Endothelial cell of umbilical vein (primary cell): ENCODE data around the gene ZNF70. TPM values are rescaled to one million over a fixed set of nuclear protein-coding genes. Genes with fewer than 3 reads are reported as not detected.

Experiments
- BruUV-seq: library from RNA; stranded (reverse); fragments of 400-500 nt; replicated peaks from 2 replicates; lab custom pipeline; 2021; lab: Mats Ljungman, UMichigan
- CTCF ChIA-PET: fragments of 300-600, 350-600 bp; sonication (Branson Sonifier 250); formaldehyde crosslinking; loops from one replicate; lab custom pipeline; 2021; ENCODE audit warnings: antibody characterized with exemption, inconsistent platforms; lab: Charles Lee
- POLR2A ChIA-PET: fragments of 300-600, 350-600 bp; sonication (Branson Sonifier 250); formaldehyde crosslinking; loops from one replicate; lab custom pipeline; 2021; ENCODE audit warnings: antibody characterized with exemption, inconsistent platforms; lab: Charles Lee
- DNase-seq: peaks from one replicate; pipeline ENCODE4 v3.0.0-alpha.2; 2011; ENCODE audit warnings: low read depth, low spot score
- FAIRE-seq: peaks from 2 replicates; lab custom pipeline; 2011; peaks lifted over from hg19 to GRCh38; lab: Jason Lieb, UNC
- H2AFZ ChIP-seq: 2 replicates; pipeline ENCODE4 v1.6.0; 2012; ENCODE audit warnings: low read depth, low read length, control low read depth, inconsistent platforms
- H3K27ac ChIP-seq: 2 replicates; pipeline ENCODE4 v1.5.1; 2011; ENCODE audit warnings: low read depth, mild to moderate bottlenecking, control low read depth, low read length, moderate library complexity; ENCODE audit not compliant: insufficient read depth
- H3K27me3 ChIP-seq, 2 experiments: 2 replicates each; pipeline versions ENCODE4 v1.6.0 to v1.6.1; 2011; ENCODE audit warnings: low read length in 2 of 2, mixed read lengths in 1 of 2; ENCODE audit not compliant: control insufficient read depth in 2 of 2, insufficient read depth in 2 of 2
- H3K36me3 ChIP-seq, 2 experiments: 2 replicates in 1 of 2; 3 replicates in 1 of 2; pipeline ENCODE4 v1.5.1; 2011; ENCODE audit warnings: low read length in 2 of 2, mild to moderate bottlenecking in 1 of 2, moderate library complexity in 1 of 2; ENCODE audit not compliant: control insufficient read depth in 2 of 2, insufficient read depth in 2 of 2; ENCODE audit errors: extremely low read depth in 1 of 2
- H3K4me1 ChIP-seq: 3 replicates; pipeline ENCODE4 v1.5.1; 2011; ENCODE audit warnings: mild to moderate bottlenecking, low read length; ENCODE audit not compliant: control insufficient read depth, insufficient read depth; ENCODE audit errors: extremely low read depth
- H3K4me2 ChIP-seq: 2 replicates; pipeline ENCODE4 v1.6.1; 2011; ENCODE audit warnings: low read length, control low read depth, mixed read lengths; ENCODE audit not compliant: insufficient read depth
- H3K4me3 ChIP-seq, 3 experiments: fragments of 200-600 bp in 1 of 3; sonication (generic), shearing (Covaris generic) in 1 of 3; replicated peaks in 1 of 3; 2 replicates each; pipeline ENCODE4 v1.5.1; 2011 to 2016; ENCODE audit warnings: control low read depth in 3 of 3, low read length in 3 of 3, mild to moderate bottlenecking in 2 of 3, inconsistent platforms in 1 of 3, low read depth in 1 of 3, moderate library complexity in 1 of 3; ENCODE audit not compliant: insufficient read depth in 1 of 3
- H3K79me2 ChIP-seq: 2 replicates; pipeline ENCODE4 v1.6.0; 2012; ENCODE audit warnings: low read length, inconsistent platforms; ENCODE audit not compliant: control insufficient read depth, insufficient read depth
- H3K9ac ChIP-seq: replicated peaks from 2 replicates; pipeline ENCODE3; 2011; ENCODE audit warnings: low read length, control low read depth; ENCODE audit not compliant: insufficient read depth; ENCODE audit errors: extremely low read depth
- H3K9me1 ChIP-seq: replicated peaks from 3 replicates; pipeline ENCODE4 v1.6.0; 2011; ENCODE audit warnings: mild to moderate bottlenecking, low read length; ENCODE audit not compliant: control insufficient read depth, insufficient read depth; ENCODE audit errors: extremely low read depth
- H3K9me3 ChIP-seq: replicated peaks from 2 replicates; pipeline ENCODE4 v1.5.1; 2012; ENCODE audit warnings: low read length, inconsistent platforms; ENCODE audit not compliant: control insufficient read depth, insufficient read depth
- H4K20me1 ChIP-seq: replicated peaks from 2 replicates; pipeline ENCODE3; 2011; ENCODE audit warnings: mild to moderate bottlenecking, low read length; ENCODE audit not compliant: control insufficient read depth, insufficient read depth; ENCODE audit errors: extremely low read depth
- CTCF ChIP-seq, 2 donors: IDR thresholded peaks; 1 replicate in 1 of 2; 2 replicates in 1 of 2; pipeline ENCODE4 v1.5.1; 2011; ENCODE audit warnings: low read length in 2 of 2, mild to moderate bottlenecking in 2 of 2, moderate library complexity in 2 of 2, control low read depth in 1 of 2, inconsistent platforms in 1 of 2, low read depth in 1 of 2; ENCODE audit not compliant: insufficient read depth in 1 of 2; ENCODE audit errors: extremely low read depth in 1 of 2
- EZH2 ChIP-seq: IDR thresholded peaks from 2 replicates; pipeline ENCODE4 v1.6.1; 2012; ENCODE audit warnings: borderline replicate concordance, low read depth, mild to moderate bottlenecking, moderate library complexity, low read length, inconsistent platforms; ENCODE audit not compliant: severe bottlenecking
- FOS ChIP-seq: IDR thresholded peaks from 2 replicates; pipeline ENCODE4 v1.6.1; 2011; ENCODE audit warnings: mild to moderate bottlenecking, low read length, moderate library complexity, borderline replicate concordance; ENCODE audit not compliant: insufficient read depth
- GATA2 ChIP-seq: IDR thresholded peaks from 2 replicates; pipeline ENCODE4 v1.7.0; 2011; ENCODE audit warnings: low read depth, mild to moderate bottlenecking, moderate library complexity, mixed read lengths, low read length; ENCODE audit not compliant: insufficient read length, insufficient read depth
- JUN ChIP-seq: IDR thresholded peaks from 2 replicates; pipeline ENCODE4 v1.6.1; 2011; ENCODE audit warnings: borderline replicate concordance, low read depth; ENCODE audit not compliant: insufficient read length, insufficient read depth
- MAX ChIP-seq: IDR thresholded peaks from 2 replicates; pipeline ENCODE4 v1.6.1; 2011; ENCODE audit not compliant: insufficient read depth, insufficient read length
- POLR2A ChIP-seq: IDR thresholded peaks from 2 replicates; pipeline ENCODE4 v1.6.1; 2012; ENCODE audit warnings: low read depth, mild to moderate bottlenecking, control low read depth, low read length
- POLR2AphosphoS5 ChIP-seq: IDR thresholded peaks from 2 replicates; pipeline ENCODE4 v1.6.1; 2012; ENCODE audit warnings: low read depth, mild to moderate bottlenecking, control low read depth, low read length, moderate library complexity; ENCODE audit not compliant: insufficient read depth
- dilution Hi-C: fragments of 300-500 bp; cut with MboI; formaldehyde crosslinking; loops from one replicate; pipeline ENCODE4 v1.15.0; 2019; ENCODE audit warnings: low sequenced_read_pairs; ENCODE audit not compliant: extremely low pct_ligation_motif_present
- intact Hi-C: fragments of 100-400 bp; cut with micrococcal nuclease; formaldehyde crosslinking; loops from one replicate; pipeline ENCODE4 v1.10.0; 2022
- polyA plus RNA-seq, 4 experiments: library from polyadenylated mRNA; depleted of rRNA in 3 of 4; stranded (reverse) in 3 of 4; unstranded in 1 of 4; fragments of >200 nt; gene quantifications; 2 replicates each; pipeline versions ENCODE4 v1.2.1 to v1.2.3, GENCODE V29; 2011 to 2012; ENCODE audit warnings: missing spikeins in 1 of 4
- total RNA-seq: library from RNA; stranded (reverse); gene quantifications from 2 replicates; pipeline ENCODE4 v1.2.3, GENCODE V29; 2021

The ZNF70 gene
- total and polyA plus RNA-seq, 2 donors (not counting 3 experiments of a cell fraction or from before 2014, with no cell fraction given) = 1.9 to 6.2 TPM

GRCh38 chr22:23782252-23782651, 31.3 kb upstream of the ZNF70 start:
- BruUV-seq = no TSS peak
- H3K79me2 ChIP-seq = no peaks in the 10 kb centered on the region
- H2AFZ ChIP-seq = no peak overlapping the region
- dilution Hi-C loops = no loop called here
- no peak for DNase-seq
- H3K4me3 ChIP-seq = no peak overlapping the region
- intact Hi-C loops = no loop called here
- POLR2A ChIA-PET = no interaction called here
- TF ChIP-seq POLR2AphosphoS5 (no peak), FOS (no peak), CTCF (IDR thresholded peaks at IDR 0.05; ENCODE audit: extremely low read depth in 1 of 2, insufficient read depth in 1 of 2, low read depth in 1 of 2, low read length in 2 of 2) (no peak), GATA2 (no peak), EZH2 (no peak), JUN (no peak), POLR2A (no peak), MAX (no peak)
- CTCF ChIA-PET = no interaction called here
- no peak overlapping the region for H3K27ac ChIP-seq
- no peaks in the 10 kb centered on the region for H3K9me3 ChIP-seq
- no peak overlapping the region for H3K4me2 ChIP-seq
- peaks cover 5% of the 10 kb centered on the region for H3K4me1 ChIP-seq
- H4K20me1 ChIP-seq = no peaks in the 10 kb centered on the region
- H3K9me1 ChIP-seq = no peaks in the 10 kb centered on the region
- H3K36me3 ChIP-seq = no peaks in the 10 kb centered on the region
- no peak for FAIRE-seq
- H3K27me3 ChIP-seq = no peaks in the 10 kb centered on the region
- no peak overlapping the region for H3K9ac ChIP-seq
